A549 (cell line): ENCODE measurements around the gene ANKRD65.

Experiments
- CTCF ChIP-seq: fragments of >200 bp; sonication (Bioruptor Twin); formaldehyde crosslinking; IDR thresholded peaks from 3 replicates; pipeline ENCODE4 v1.5.1; 2016
- E2F6 ChIP-seq: IDR thresholded peaks from 2 replicates; pipeline ENCODE4 v1.6.1; 2012; ENCODE audit warnings: low read depth, borderline replicate concordance
- EP300 ChIP-seq, 2 experiments: fragments of >200 bp; sonication (Bioruptor Twin); formaldehyde crosslinking; IDR thresholded peaks; 2 replicates in 1 of 2; 3 replicates in 1 of 2; pipeline ENCODE4 v1.6.1; 2016 to 2017
- HOXB5 ChIP-seq: fragments of 250-450 bp; sonication (Bioruptor Pico); IDR thresholded peaks from 2 replicates; pipeline ENCODE4 v1.5.0; 2020; ENCODE audit warnings: mild to moderate bottlenecking, moderate library complexity
- POLR2A ChIP-seq: IDR thresholded peaks from 2 replicates; pipeline ENCODE4 v1.6.1; 2012; ENCODE audit warnings: mild to moderate bottlenecking, low read length
- POLR2AphosphoS2 ChIP-seq: conservative IDR thresholded peaks from 2 replicates; pipeline ENCODE4 v1.6.1; 2012; ENCODE audit warnings: low read length, improper control_type of control experiment, inconsistent platforms

- TF ChIP-seq EP300 (IDR thresholded peaks at IDR 0.05) (no peak), CTCF (no peak), POLR2A (no peak), POLR2AphosphoS2 (no peak), HOXB5 (CRISPR knock-in tag) (no peak), E2F6 (no peak)
Observed at GRCh38 chr1:1425426-1425752, 4.3 kb upstream of the ANKRD65 start.
